ENCODE measurements around the gene WDR35. TPM values are rescaled to one million over a fixed set of nuclear protein-coding genes. Genes with fewer than 3 reads are reported as not detected.

The WDR35 gene
- total and polyA plus RNA-seq, 4 donors, result 0.97 to 3.8 (median 1.6) TPM

DNA sequence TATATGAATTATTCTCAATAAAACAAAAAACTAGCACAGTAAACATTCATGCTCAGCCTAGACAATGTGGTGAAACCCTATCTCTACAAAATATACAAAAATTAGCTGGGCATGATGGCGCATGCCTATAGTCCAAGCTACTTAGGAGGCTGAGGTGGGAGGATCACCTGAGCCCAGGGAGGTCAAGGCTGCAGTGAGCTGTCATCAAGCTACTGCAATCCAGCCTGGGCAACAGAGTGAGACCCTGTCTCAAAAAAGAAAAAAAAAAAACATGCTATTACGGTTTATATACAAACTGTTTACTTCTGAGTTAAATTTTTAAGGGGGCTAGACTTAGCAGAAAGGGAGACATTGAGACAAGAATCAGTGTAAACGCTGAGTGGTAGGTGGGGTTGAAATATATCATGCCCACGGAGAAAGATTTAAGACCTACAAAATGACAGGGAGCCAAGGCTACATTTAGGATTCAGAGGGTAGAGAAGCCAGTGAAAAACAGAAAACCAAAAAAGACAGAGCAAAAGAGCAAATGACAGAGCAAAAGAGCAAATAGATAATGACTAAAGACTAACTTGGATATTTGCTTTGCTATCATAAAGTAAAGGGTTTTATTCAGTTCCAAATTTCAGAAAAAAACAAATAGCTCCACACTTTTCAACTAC lies 95.6 kb downstream of the WDR35 start:
- peak overlapping the region in 1 of 2 donors; percentile 35 for H3K27ac ChIP-seq (ENCODE audit: low read depth in 1 of 2, low read length in 2 of 2)
- no peak overlapping the region for H3K9ac ChIP-seq (ENCODE audit: low read depth in 1 of 2, low read length in 2 of 2)
- no peaks in the 10 kb centered on the region for H3K9me3 ChIP-seq (ENCODE audit: control insufficient read depth in 4 of 4, low read length in 3 of 4)
- H3K36me3 ChIP-seq (ENCODE audit: control insufficient read depth in 4 of 4, insufficient read depth in 3 of 4, low read depth in 1 of 4, low read length in 3 of 4), result no peaks in the 10 kb centered on the region
- 76% methylated on average over 4 of the region's 4 CpGs for WGBS
- no peak overlapping the region for H3K4me3 ChIP-seq (ENCODE audit: low read depth in 1 of 3, low read length in 3 of 3)
- no peaks in the 10 kb centered on the region for H3K27me3 ChIP-seq (ENCODE audit: control insufficient read depth in 4 of 4, insufficient read depth in 4 of 4, low read length in 3 of 4)
- peaks cover 10 to 42% (median 29%) of the 10 kb centered on the region in 4 donors for H3K4me1 ChIP-seq (ENCODE audit: control insufficient read depth in 4 of 4, insufficient read depth in 4 of 4, low read length in 3 of 4)
- peak in 1 of 2 donors; percentile 52 for TF ChIP-seq HNF4A (conservative IDR thresholded peaks at IDR 0.05)
- TF ChIP-seq RAD21 (IDR thresholded peaks at IDR 0.05), result no peak
- TF ChIP-seq, protein P1, sequence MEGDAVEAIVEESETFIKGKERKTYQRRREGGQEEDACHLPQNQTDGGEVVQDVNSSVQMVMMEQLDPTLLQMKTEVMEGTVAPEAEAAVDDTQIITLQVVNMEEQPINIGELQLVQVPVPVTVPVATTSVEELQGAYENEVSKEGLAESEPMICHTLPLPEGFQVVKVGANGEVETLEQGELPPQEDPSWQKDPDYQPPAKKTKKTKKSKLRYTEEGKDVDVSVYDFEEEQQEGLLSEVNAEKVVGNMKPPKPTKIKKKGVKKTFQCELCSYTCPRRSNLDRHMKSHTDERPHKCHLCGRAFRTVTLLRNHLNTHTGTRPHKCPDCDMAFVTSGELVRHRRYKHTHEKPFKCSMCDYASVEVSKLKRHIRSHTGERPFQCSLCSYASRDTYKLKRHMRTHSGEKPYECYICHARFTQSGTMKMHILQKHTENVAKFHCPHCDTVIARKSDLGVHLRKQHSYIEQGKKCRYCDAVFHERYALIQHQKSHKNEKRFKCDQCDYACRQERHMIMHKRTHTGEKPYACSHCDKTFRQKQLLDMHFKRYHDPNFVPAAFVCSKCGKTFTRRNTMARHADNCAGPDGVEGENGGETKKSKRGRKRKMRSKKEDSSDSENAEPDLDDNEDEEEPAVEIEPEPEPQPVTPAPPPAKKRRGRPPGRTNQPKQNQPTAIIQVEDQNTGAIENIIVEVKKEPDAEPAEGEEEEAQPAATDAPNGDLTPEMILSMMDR (IDR thresholded peaks at IDR 0.05; ENCODE audit: low read depth, low read length, missing input control), result no peak
- TF ChIP-seq, protein P2, sequence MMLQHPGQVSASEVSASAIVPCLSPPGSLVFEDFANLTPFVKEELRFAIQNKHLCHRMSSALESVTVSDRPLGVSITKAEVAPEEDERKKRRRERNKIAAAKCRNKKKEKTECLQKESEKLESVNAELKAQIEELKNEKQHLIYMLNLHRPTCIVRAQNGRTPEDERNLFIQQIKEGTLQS (IDR thresholded peaks at IDR 0.05), result no peak
- TF ChIP-seq, protein P3, sequence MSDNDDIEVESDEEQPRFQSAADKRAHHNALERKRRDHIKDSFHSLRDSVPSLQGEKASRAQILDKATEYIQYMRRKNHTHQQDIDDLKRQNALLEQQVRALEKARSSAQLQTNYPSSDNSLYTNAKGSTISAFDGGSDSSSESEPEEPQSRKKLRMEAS (IDR thresholded peaks at IDR 0.05), result no peak
- TF ChIP-seq, protein P4, sequence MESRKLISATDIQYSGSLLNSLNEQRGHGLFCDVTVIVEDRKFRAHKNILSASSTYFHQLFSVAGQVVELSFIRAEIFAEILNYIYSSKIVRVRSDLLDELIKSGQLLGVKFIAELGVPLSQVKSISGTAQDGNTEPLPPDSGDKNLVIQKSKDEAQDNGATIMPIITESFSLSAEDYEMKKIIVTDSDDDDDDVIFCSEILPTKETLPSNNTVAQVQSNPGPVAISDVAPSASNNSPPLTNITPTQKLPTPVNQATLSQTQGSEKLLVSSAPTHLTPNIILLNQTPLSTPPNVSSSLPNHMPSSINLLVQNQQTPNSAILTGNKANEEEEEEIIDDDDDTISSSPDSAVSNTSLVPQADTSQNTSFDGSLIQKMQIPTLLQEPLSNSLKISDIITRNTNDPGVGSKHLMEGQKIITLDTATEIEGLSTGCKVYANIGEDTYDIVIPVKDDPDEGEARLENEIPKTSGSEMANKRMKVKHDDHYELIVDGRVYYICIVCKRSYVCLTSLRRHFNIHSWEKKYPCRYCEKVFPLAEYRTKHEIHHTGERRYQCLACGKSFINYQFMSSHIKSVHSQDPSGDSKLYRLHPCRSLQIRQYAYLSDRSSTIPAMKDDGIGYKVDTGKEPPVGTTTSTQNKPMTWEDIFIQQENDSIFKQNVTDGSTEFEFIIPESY (IDR thresholded peaks at IDR 0.05), result peak; percentile 39
- TF ChIP-seq RXRA (IDR thresholded peaks at IDR 0.05), result no peak
- no peak for TF ChIP-seq EGR1 (IDR thresholded peaks at IDR 0.05; ENCODE audit: low read depth in 2 of 2)
- no peak for TF ChIP-seq JUND (IDR thresholded peaks at IDR 0.05)
- TF ChIP-seq YY1 (IDR thresholded peaks at IDR 0.05), result peak; percentile 17
- no peak for TF ChIP-seq GABPA (IDR thresholded peaks at IDR 0.05 in 1 of 2, conservative IDR thresholded peaks at IDR 0.05 in 1 of 2)
- no peak for TF ChIP-seq FOXA2 (IDR thresholded peaks at IDR 0.05)
- TF ChIP-seq NR2F2 (IDR thresholded peaks at IDR 0.05), result no peak
- DNase-seq (ENCODE audit: low spot score), result no peak

DNA sequence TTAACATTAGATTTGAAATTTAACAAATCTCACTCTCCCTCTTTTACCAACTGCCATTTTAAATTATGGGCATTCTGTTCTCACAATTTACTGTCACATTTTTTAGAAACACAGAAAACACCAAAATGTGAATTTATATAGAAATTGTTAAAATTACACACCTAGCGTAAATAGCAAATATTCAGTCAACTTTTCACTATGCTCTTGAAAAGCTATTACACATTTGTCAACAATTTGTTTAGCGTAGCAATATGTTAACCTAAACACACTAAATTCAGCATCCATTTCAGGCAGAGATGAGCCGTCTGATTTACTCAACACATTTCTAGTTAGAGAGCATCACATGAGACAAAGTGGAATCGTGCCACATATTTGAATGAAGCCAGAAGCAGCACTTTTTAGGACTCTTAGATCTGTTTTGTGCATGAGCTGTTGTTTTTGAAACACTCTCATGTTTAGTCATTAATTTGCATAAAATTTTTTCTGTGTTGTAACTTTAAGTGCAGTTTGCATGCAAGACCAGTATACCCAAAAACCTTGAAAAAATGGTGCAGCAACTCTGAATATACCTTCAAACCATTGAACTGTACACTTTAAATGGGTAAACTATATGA lies 96.3 kb downstream of the WDR35 start:
- 82% methylated on average over 4 of the region's 4 CpGs for WGBS
- Histone ChIP-seq H3K27ac (ENCODE audit: low read depth in 1 of 2, low read length in 2 of 2) (no peak overlapping the region), H3K9ac (ENCODE audit: low read depth in 1 of 2, low read length in 2 of 2) (no peak overlapping the region), H3K9me3 (ENCODE audit: control insufficient read depth in 4 of 4, low read length in 3 of 4) (no peaks in the 10 kb centered on the region), H3K4me3 (ENCODE audit: low read depth in 1 of 3, low read length in 3 of 3) (no peak overlapping the region), H3K4me1 (ENCODE audit: control insufficient read depth in 4 of 4, insufficient read depth in 4 of 4, low read length in 3 of 4) (peaks cover 7 to 36% (median 23%) of the 10 kb centered on the region in 4 donors), H3K27me3 (ENCODE audit: control insufficient read depth in 4 of 4, insufficient read depth in 4 of 4, low read length in 3 of 4) (no peaks in the 10 kb centered on the region), H3K36me3 (ENCODE audit: control insufficient read depth in 4 of 4, insufficient read depth in 3 of 4, low read depth in 1 of 4, low read length in 3 of 4) (no peaks in the 10 kb centered on the region)
- no peak for DNase-seq (ENCODE audit: low spot score)
- TF ChIP-seq YY1 (IDR thresholded peaks at IDR 0.05) (no peak), SP1 (IDR thresholded peaks at IDR 0.05) (no peak), EGR1 (IDR thresholded peaks at IDR 0.05; ENCODE audit: low read depth in 2 of 2) (no peak), TAF1 (conservative IDR thresholded peaks at IDR 0.05) (no peak), RAD21 (IDR thresholded peaks at IDR 0.05) (no peak), FOXA2 (IDR thresholded peaks at IDR 0.05) (no peak), HNF4G (IDR thresholded peaks at IDR 0.05) (no peak), RXRA (IDR thresholded peaks at IDR 0.05) (no peak), HNF4A (conservative IDR thresholded peaks at IDR 0.05) (no peak), FOXA1 (IDR thresholded peaks at IDR 0.05) (no peak), GABPA (IDR thresholded peaks at IDR 0.05 in 1 of 2, conservative IDR thresholded peaks at IDR 0.05 in 1 of 2) (no peak)
- TF ChIP-seq, protein P3 (IDR thresholded peaks at IDR 0.05), result no peak
- TF ChIP-seq, protein P5, sequence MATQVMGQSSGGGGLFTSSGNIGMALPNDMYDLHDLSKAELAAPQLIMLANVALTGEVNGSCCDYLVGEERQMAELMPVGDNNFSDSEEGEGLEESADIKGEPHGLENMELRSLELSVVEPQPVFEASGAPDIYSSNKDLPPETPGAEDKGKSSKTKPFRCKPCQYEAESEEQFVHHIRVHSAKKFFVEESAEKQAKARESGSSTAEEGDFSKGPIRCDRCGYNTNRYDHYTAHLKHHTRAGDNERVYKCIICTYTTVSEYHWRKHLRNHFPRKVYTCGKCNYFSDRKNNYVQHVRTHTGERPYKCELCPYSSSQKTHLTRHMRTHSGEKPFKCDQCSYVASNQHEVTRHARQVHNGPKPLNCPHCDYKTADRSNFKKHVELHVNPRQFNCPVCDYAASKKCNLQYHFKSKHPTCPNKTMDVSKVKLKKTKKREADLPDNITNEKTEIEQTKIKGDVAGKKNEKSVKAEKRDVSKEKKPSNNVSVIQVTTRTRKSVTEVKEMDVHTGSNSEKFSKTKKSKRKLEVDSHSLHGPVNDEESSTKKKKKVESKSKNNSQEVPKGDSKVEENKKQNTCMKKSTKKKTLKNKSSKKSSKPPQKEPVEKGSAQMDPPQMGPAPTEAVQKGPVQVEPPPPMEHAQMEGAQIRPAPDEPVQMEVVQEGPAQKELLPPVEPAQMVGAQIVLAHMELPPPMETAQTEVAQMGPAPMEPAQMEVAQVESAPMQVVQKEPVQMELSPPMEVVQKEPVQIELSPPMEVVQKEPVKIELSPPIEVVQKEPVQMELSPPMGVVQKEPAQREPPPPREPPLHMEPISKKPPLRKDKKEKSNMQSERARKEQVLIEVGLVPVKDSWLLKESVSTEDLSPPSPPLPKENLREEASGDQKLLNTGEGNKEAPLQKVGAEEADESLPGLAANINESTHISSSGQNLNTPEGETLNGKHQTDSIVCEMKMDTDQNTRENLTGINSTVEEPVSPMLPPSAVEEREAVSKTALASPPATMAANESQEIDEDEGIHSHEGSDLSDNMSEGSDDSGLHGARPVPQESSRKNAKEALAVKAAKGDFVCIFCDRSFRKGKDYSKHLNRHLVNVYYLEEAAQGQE (IDR thresholded peaks at IDR 0.05), result no peak
- TF ChIP-seq, protein P2 (IDR thresholded peaks at IDR 0.05), result no peak
- TF ChIP-seq, protein P1 (IDR thresholded peaks at IDR 0.05; ENCODE audit: low read depth, low read length, missing input control), result no peak
